H1 (cell line): ENCODE results near the gene ADPRS. TPM values are rescaled to one million over a fixed set of nuclear protein-coding genes. Genes with fewer than 3 reads are reported as not detected.

ENCODE experiments used
- CTCF ChIA-PET: fragments of 300-600 bp; sonication (Branson Sonifier 250); formaldehyde crosslinking; loops from one replicate; lab custom pipeline; 2021; ENCODE audit not compliant: partially characterized antibody; lab: Charles Lee
- POLR2A ChIA-PET: fragments of 300-600 bp; sonication (Branson Sonifier 250); formaldehyde crosslinking; loops from one replicate; lab custom pipeline; 2021; ENCODE audit warnings: inconsistent platforms; ENCODE audit not compliant: partially characterized antibody; lab: Charles Lee
- DNase-seq, 2 experiments: peaks; one replicate each; pipeline versions ENCODE4 v3.0.0 to v3.0.0-alpha.2; 2010 to 2022; ENCODE audit warnings: low spot score in 2 of 2, low read depth in 1 of 2, mixed read lengths in 1 of 2
- FAIRE-seq: peaks from 2 replicates; lab custom pipeline; 2011; peaks lifted over from hg19 to GRCh38; lab: Jason Lieb, UNC
- H2AFZ ChIP-seq: 2 replicates; pipeline ENCODE4 v1.8.1; 2012; ENCODE audit warnings: low read length, inconsistent platforms
- H2AK5ac ChIP-seq: 2 replicates; pipeline ENCODE4 v1.6.1; 2013; ENCODE audit warnings: low read depth, low read length
- H2BK120ac ChIP-seq: replicated peaks from 2 replicates; pipeline ENCODE3; 2013; ENCODE audit warnings: low read depth, low read length, inconsistent platforms
- H2BK12ac ChIP-seq: 2 replicates; pipeline ENCODE4 v1.6.1; 2013; ENCODE audit warnings: low read depth, low read length
- H2BK15ac ChIP-seq: 2 replicates; pipeline ENCODE4 v1.6.1; 2013; ENCODE audit warnings: low read length
- H2BK20ac ChIP-seq: 2 replicates; pipeline ENCODE4 v1.6.1; 2013; ENCODE audit warnings: low read length
- H2BK5ac ChIP-seq: 2 replicates; pipeline ENCODE4 v1.6.1; 2013; ENCODE audit warnings: low read depth, low read length
- H3K14ac ChIP-seq: 2 replicates; pipeline ENCODE4 v1.6.1; 2013; ENCODE audit warnings: inconsistent platforms; ENCODE audit not compliant: insufficient read length
- H3K18ac ChIP-seq: 2 replicates; pipeline ENCODE4 v1.6.1; 2013; ENCODE audit warnings: low read length; ENCODE audit errors: extremely low read depth
- H3K23ac ChIP-seq: 2 replicates; pipeline ENCODE4 v1.6.1; 2013; ENCODE audit warnings: inconsistent platforms; ENCODE audit not compliant: insufficient read length
- H3K23me2 ChIP-seq: 2 replicates; pipeline ENCODE4 v1.6.1; 2013; ENCODE audit warnings: low read depth, low read length
- H3K27ac ChIP-seq: 2 replicates; pipeline ENCODE4 v1.6.1; 2011; ENCODE audit warnings: low read depth, low read length, inconsistent platforms
- H3K27me3 ChIP-seq, 4 experiments: replicated peaks in 1 of 4; 1 replicate in 1 of 4; 2 replicates in 3 of 4; pipeline versions ENCODE4 v1.6.1 to v1.8.1; 2011 to 2013; ENCODE audit warnings: low read length in 3 of 4, mild to moderate bottlenecking in 3 of 4, inconsistent platforms in 2 of 4, mixed read lengths in 2 of 4, moderate library complexity in 1 of 4; ENCODE audit not compliant: control insufficient read depth in 3 of 4, insufficient read depth in 3 of 4; ENCODE audit errors: extremely low read depth in 1 of 4
- H3K36me3 ChIP-seq, 4 experiments: 2 replicates each; pipeline versions ENCODE4 v1.6.1 to v1.8.1; 2011 to 2013; ENCODE audit warnings: mild to moderate bottlenecking in 4 of 4, low read length in 3 of 4, moderate library complexity in 2 of 4, control low read depth in 1 of 4, inconsistent platforms in 1 of 4; ENCODE audit not compliant: insufficient read depth in 4 of 4, control insufficient read depth in 2 of 4
- H3K4ac ChIP-seq: replicated peaks from 2 replicates; pipeline ENCODE3; 2013; ENCODE audit warnings: low read length, low read depth, mixed read lengths, inconsistent platforms; ENCODE audit not compliant: insufficient read length
- H3K4me1 ChIP-seq, 4 experiments: replicated peaks in 1 of 4; 1 replicate in 1 of 4; 2 replicates in 3 of 4; pipeline versions ENCODE4 v1.6.1 to v1.8.1; 2011 to 2013; ENCODE audit warnings: low read length in 3 of 4, inconsistent platforms in 2 of 4, mixed read lengths in 1 of 4; ENCODE audit not compliant: insufficient read depth in 4 of 4, control insufficient read depth in 3 of 4
- H3K4me2 ChIP-seq, 2 experiments: 2 replicates each; pipeline versions ENCODE4 v1.6.1 to v1.8.1; 2011 to 2013; ENCODE audit warnings: low read depth in 2 of 2, low read length in 2 of 2, control low read depth in 1 of 2, inconsistent platforms in 1 of 2, mild to moderate bottlenecking in 1 of 2; ENCODE audit not compliant: insufficient read depth in 1 of 2
- H3K4me3 ChIP-seq, 4 experiments: fragments of 200-600, 300-600 bp in 1 of 4; sonication (generic), shearing (Covaris generic), sonication (Bioruptor Twin) in 1 of 4; 2 replicates each; pipeline versions ENCODE4 v1.5.1 to v1.8.1; 2011 to 2016; ENCODE audit warnings: low read length in 4 of 4, low read depth in 3 of 4, control low read depth in 2 of 4, inconsistent platforms in 2 of 4, mild to moderate bottlenecking in 2 of 4, mixed read lengths in 1 of 4, moderate library complexity in 1 of 4; ENCODE audit not compliant: insufficient read depth in 2 of 4; ENCODE audit errors: extremely low read depth in 1 of 4
- H3K56ac ChIP-seq: replicated peaks from 2 replicates; pipeline ENCODE3; 2013; ENCODE audit warnings: low read depth, mild to moderate bottlenecking, mixed read lengths, low read length, inconsistent platforms; ENCODE audit not compliant: insufficient read length
- H3K79me1 ChIP-seq: 2 replicates; pipeline ENCODE4 v1.6.1; 2013; ENCODE audit warnings: low read depth, low read length, control low read depth
- H3K79me2 ChIP-seq, 2 experiments: 2 replicates each; pipeline versions ENCODE4 v1.6.1 to v1.8.1; 2012 to 2013; ENCODE audit warnings: low read length in 2 of 2, mild to moderate bottlenecking in 2 of 2, inconsistent platforms in 1 of 2; ENCODE audit not compliant: insufficient read depth in 2 of 2, control insufficient read depth in 1 of 2
- H3K9ac ChIP-seq, 4 experiments: replicated peaks in 1 of 4; 1 replicate in 1 of 4; 2 replicates in 3 of 4; pipeline versions ENCODE4 v1.6.1 to v1.8.1; 2011 to 2013; ENCODE audit warnings: low read depth in 3 of 4, low read length in 3 of 4, control low read depth in 2 of 4, mild to moderate bottlenecking in 2 of 4, moderate library complexity in 2 of 4, inconsistent platforms in 1 of 4; ENCODE audit errors: extremely low read depth in 1 of 4
- H3K9me3 ChIP-seq, 2 experiments: 2 replicates each; pipeline versions ENCODE4 v1.6.1 to v1.8.1; 2012 to 2013; ENCODE audit warnings: mild to moderate bottlenecking in 2 of 2, moderate library complexity in 2 of 2, control low read depth in 1 of 2, inconsistent platforms in 1 of 2, low read depth in 1 of 2, low read length in 1 of 2, mixed read lengths in 1 of 2; ENCODE audit not compliant: insufficient read depth in 2 of 2
- H4K20me1 ChIP-seq, 2 experiments: replicated peaks in 1 of 2; 2 replicates each; pipeline versions ENCODE3 to v1.8.1; 2011 to 2013; ENCODE audit warnings: inconsistent platforms in 2 of 2, low read length in 2 of 2, mild to moderate bottlenecking in 1 of 2; ENCODE audit not compliant: insufficient read depth in 2 of 2, control insufficient read depth in 1 of 2
- H4K5ac ChIP-seq: 2 replicates; pipeline ENCODE4 v1.6.1; 2013; ENCODE audit warnings: low read length, low read depth, mixed read lengths, inconsistent platforms; ENCODE audit not compliant: insufficient read length
- H4K8ac ChIP-seq: 2 replicates; pipeline ENCODE4 v1.8.0; 2013; ENCODE audit warnings: mild to moderate bottlenecking, moderate library complexity, low read length, inconsistent platforms; ENCODE audit not compliant: insufficient read depth; ENCODE audit errors: extremely low read depth
- H4K91ac ChIP-seq: replicated peaks from 2 replicates; pipeline ENCODE3; 2013; ENCODE audit warnings: low read length, mixed read lengths, inconsistent platforms; ENCODE audit not compliant: insufficient read length
- WGBS, 2 experiments: shearing (Covaris generic) in 1 of 2; methylation state at CpG; one replicate each; pipeline versions ENCODE4 v1.1.6 to v1.1.7; 2013 to 2015; ENCODE audit warnings: low lambda C conversion rate in 2 of 2, mixed read lengths in 2 of 2, inconsistent platforms in 1 of 2, low coverage in 1 of 2, missing lambda C conversion rate in 1 of 2; ENCODE audit not compliant: insufficient replicate concordance in 2 of 2, insufficient coverage in 1 of 2, insufficient read length in 1 of 2; ENCODE audit errors: extremely low coverage in 1 of 2, missing lambda C conversion rate in 1 of 2; 5-methylcytosine and 5-hydroxymethylcytosine counted together
- polyA plus RNA-seq, 7 experiments: library from polyadenylated mRNA; depleted of rRNA in 3 of 7; stranded (reverse) in 5 of 7; unstranded in 2 of 7; fragments of >200 nt in 5 of 7; fragments of 200-250 nt in 2 of 7; gene quantifications; 1 replicate in 5 of 7; 2 replicates in 1 of 7; 4 replicates in 1 of 7; pipeline versions ENCODE4 v1.2.1 to v1.2.3, GENCODE V29; 2011 to 2013; ENCODE audit warnings: missing spikeins in 2 of 7, mixed read lengths in 2 of 7
- total RNA-seq: library from RNA; stranded (reverse); fragmentation: NEBNext Ultra II Directional; extraction: Animal tissue kit (Norgen Biotek cat#: 25700); gene quantifications from 2 replicates; pipeline ENCODE4 v1.2.1, GENCODE V29; 2021
- TF ChIP-seq, protein P1 (sequence below): IDR thresholded peaks from 2 replicates; pipeline ENCODE4 v1.6.1; 2012; ENCODE audit warnings: inconsistent platforms

ADPRS gene
- total and polyA plus RNA-seq, 2 of the 8 experiments (the other 6 are each of a cell fraction or from before 2014, with no cell fraction given) = 22.9 to 38.1 TPM

DNA sequence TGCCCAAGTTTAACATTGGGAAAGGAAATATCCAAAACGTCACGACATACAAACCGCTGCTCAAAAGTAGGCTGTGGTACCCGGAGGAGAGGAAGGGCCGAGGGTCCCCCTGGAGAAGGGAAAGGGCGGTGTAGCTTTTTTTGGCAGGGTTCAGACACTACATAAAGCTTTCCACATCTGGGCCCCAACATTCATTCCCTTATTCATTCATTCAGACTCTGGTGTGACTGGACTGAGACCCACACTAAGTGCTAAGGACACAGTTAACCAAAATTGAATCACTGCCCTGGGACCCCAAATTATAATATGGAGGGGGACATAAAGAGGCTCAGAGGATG, 46.6 kb downstream of the ADPRS start:
- ChIA-PET POLR2A (interaction anchor here (0.6 to 9.3 kb wide), 5 partner anchors 9 to 78 kb away, joined by 3 to 61 read pairs (median 6); partner anchors contain the start of gene TRAPPC3), CTCF (interaction anchor here (0.7 to 20.9 kb wide), 30 partner anchors 8 to 246 kb away, joined by 3 to 738 read pairs (median 4); partner anchors contain the start of genes ADPRS, MAP7D1, THRAP3 and TRAPPC3)
- no peak overlapping the region for H2BK20ac ChIP-seq
- H3K79me2 ChIP-seq = no peaks in the 10 kb centered on the region
- no peak overlapping the region for H4K91ac ChIP-seq
- no peak overlapping the region for H3K23ac ChIP-seq
- H4K8ac ChIP-seq = no peak overlapping the region
- no peaks in the 10 kb centered on the region for H3K27me3 ChIP-seq
- no peak overlapping the region for H2BK120ac ChIP-seq
- H4K5ac ChIP-seq = no peak overlapping the region
- no peak overlapping the region for H3K18ac ChIP-seq
- no peak overlapping the region for H3K4me2 ChIP-seq
- 81% methylated on average over 3 of the region's 6 CpGs; no CpG with 5 or more reads in 1 of the 2 experiments for WGBS, 2 experiments
- peaks cover 0 to 2% of the 10 kb centered on the region in 2 experiments for H4K20me1 ChIP-seq
- H3K9ac ChIP-seq = no peak overlapping the region
- H2AFZ ChIP-seq = no peak overlapping the region
- no peaks in the 10 kb centered on the region for H3K79me1 ChIP-seq
- no peak for FAIRE-seq
- no peaks in the 10 kb centered on the region for H3K23me2 ChIP-seq
- H2AK5ac ChIP-seq = no peak overlapping the region
- no peak overlapping the region for H3K27ac ChIP-seq
- no peak overlapping the region for H2BK5ac ChIP-seq
- H2BK12ac ChIP-seq = no peak overlapping the region
- no peak overlapping the region for H3K4me3 ChIP-seq
- H3K14ac ChIP-seq = no peak overlapping the region
- no peak overlapping the region for H3K56ac ChIP-seq
- no peak overlapping the region for H3K4ac ChIP-seq
- peaks cover 0 to 3% (median 0%) of the 10 kb centered on the region in 4 experiments; a peak in 4 of 8 replicates for H3K36me3 ChIP-seq
- no peak overlapping the region for H2BK15ac ChIP-seq
- DNase-seq = no peak
- no peaks in the 10 kb centered on the region for H3K9me3 ChIP-seq
- peaks cover 0 to 2% (median 0%) of the 10 kb centered on the region in 4 experiments; a peak in 2 of 7 replicates for H3K4me1 ChIP-seq
- TF ChIP-seq, protein P1, sequence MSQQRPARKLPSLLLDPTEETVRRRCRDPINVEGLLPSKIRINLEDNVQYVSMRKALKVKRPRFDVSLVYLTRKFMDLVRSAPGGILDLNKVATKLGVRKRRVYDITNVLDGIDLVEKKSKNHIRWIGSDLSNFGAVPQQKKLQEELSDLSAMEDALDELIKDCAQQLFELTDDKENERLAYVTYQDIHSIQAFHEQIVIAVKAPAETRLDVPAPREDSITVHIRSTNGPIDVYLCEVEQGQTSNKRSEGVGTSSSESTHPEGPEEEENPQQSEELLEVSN = no peak
